8988T (cell line): ENCODE results near the gene KRTAP19-6.
"Not testable (repeated sequence)": the region's sequence is repeated elsewhere in the genome, so short reads cannot be mapped to it uniquely, and the experiment has no call there.

Experiments used
- DNase-seq: peaks from one replicate; pipeline ENCODE4 v3.0.0; 2011

KRTAP19-6 gene, protein sequence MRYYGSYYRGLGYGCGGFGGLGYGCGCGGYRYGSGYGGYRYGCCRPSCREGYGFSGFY

DNA sequence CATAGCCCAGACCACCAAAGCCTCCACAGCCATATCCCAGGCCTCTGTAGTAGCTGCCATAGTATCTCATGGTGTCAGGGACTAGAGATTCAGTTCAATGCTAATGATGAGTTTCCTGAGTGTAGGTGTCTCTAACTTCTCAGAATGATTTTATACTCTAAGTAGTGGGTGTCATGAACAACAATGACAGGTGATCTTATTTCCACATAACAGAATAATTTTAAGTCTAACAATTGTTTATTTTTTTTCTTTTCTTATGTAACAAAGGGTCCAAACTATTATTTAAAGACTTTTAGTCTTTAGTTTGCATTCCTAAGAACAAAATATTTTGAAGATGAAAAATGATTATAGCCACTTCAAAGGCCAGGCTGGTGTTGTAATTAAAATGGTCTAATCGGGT is at the start of gene KRTAP19-6:
Gene KRTAP19-6, minus strand, starts transcription at position 101 of the 400 bp plus-strand sequence. Its CDS starts 31 bp downstream, at position 70.
- DNase-seq = no peak

DNA sequence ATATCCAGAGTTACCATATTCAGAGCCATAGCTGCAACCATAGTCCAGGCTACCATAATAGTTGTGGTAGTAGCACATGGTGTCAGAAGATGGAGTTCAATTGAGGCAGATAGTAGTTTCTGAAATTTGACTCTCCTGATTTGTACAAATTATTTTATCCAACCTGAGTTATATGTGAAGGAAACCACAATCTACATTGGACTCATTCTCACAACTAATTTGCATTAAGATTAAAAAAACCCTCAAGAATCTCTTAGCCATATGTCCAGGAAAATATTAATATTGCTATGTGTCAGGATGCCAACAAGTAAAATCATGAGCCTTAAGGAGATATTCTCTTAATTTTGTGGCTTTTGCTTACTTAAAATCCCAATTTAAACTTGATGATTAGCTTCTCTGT is 48.6 kb upstream of the KRTAP19-6 start, which contains the start of gene KRTAP22-2:
Gene KRTAP22-2, minus strand, starts transcription at position 101 of the 400 bp plus-strand sequence.
- DNase-seq = no peak

DNA sequence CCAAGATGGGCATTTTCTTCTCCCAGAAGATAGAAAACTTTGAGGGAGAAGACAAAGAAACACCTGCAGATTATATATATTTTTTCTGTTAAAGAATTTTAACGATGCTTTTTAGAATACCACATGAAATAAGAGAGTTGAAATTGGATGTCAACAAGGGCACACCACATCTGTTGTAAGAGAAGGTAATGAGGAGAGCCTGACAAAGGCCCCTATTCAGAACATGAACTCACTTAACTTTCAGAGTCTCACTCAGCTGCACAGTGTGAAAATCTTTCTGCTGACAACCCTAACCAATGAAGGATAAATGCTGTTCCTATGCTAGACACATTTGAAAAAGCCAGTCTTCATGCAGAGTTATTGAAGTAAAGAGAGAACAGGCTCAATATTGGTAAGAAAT is 41.2 kb upstream of the KRTAP19-6 start:
- no peak for DNase-seq

DNA sequence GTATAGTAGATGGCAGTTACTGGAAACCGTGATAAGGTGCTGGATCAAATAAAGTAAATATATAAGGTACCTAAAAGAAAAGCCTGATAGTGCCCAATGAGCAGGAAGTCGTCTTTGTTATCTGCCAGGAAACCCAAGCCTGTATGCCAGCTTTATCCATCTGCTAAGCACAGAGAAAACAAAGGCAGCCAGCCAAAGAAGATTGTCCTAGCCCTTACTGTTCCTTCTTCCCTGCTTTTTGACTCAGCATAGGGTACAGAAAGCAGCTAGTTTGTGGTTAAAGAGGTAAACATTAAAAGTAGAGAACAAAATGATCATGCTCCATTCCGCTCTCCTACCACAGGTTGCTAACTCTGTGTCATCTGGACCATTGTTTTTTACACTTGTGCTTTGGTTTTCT is 38.5 kb upstream of the KRTAP19-6 start:
- no peak for DNase-seq

DNA sequence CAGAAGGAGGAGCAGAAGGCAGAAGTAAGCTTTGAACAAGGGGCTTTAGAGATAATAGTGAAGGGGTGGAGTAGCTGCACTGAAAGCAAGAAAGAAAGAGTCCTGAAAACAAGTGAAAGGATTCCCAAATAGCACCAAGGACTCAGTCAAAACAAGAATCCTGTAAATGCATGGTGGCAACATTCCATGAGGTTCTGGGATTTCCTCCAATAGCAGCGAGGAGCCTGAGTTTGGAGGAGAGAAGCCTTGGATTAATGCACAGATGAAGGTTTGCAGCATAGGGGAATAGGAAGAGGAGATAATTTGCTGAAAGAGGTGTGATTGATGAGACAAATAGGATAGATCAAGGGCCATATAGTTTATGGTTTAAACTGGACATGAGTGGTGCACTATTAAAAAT is 37.7 kb upstream of the KRTAP19-6 start:
- DNase-seq = no peak

DNA sequence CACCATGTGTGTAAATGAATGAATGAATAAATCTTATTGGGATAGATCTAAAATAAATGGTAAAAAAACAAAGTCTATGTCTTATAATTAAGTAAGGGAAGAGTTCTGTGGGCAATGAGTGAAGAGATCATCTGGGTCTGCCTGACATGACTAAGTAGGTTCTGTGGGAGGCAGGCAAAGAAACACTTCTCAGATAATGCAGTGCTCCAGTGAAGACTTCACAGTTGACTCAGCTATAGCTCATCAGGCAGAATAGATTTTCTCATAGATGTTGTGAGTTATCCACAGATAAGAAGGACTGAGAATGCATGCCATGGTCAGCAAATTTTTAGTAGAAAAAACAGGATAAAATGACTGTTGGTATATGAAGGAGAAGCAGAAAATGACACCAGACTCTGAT is 36.1 kb upstream of the KRTAP19-6 start:
- DNase-seq = no peak

DNA sequence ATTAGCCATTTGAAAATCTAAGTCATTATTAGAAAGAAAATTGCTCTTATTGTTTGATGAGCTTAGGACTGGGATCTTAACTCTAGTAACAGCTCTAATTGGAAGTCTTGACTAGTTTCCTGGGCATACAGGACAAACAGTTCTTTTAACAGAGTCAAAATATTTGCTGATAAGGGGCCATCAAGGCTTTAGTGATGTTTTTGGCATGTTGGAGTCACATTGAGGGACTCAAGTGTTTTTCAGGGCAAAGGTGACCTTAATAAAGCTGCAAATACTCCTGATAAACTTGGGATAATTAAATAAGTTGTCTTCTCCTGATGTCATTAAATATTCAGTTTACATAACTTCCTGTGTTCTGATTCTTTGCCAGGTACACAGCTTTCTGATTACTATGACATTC is 26.0 kb upstream of the KRTAP19-6 start:
- no peak for DNase-seq

DNA sequence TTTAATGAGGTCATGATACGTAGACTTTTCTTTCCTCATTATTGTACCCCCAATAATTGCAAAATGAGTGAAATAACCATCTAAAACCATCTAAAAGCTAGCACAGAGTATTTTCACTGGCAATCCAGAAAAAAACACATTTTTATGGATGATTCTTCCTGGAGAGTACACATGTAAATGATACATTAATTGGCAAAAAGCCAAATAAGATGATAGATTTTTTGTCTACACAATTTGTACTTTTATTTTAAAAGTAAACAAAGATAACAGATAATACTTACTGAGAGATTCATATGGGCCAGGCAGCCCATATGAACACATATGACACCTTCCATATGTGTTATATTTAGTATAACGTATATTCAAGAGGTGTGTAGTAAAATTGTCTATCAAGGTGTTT is 22.0 kb upstream of the KRTAP19-6 start:
- DNase-seq = no peak

DNA sequence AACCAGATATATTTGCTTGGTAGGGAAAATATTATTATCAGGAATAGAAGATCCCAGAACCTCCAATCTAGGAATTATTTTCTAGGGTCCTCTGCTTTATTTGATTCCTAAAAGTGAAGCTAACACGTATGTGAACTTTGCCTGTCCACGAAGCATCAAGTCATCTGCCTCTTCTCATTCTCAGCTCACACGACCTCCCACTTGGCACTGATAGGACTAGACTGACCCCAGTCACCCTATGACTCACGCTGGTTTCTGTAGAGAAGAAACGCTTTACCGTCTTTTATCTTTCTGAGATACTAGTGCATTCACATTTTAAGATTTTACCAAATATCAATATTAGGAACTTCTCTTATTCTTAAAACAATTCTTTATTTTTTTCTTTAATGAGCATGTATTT is 21.4 kb upstream of the KRTAP19-6 start:
- no peak for DNase-seq

DNA sequence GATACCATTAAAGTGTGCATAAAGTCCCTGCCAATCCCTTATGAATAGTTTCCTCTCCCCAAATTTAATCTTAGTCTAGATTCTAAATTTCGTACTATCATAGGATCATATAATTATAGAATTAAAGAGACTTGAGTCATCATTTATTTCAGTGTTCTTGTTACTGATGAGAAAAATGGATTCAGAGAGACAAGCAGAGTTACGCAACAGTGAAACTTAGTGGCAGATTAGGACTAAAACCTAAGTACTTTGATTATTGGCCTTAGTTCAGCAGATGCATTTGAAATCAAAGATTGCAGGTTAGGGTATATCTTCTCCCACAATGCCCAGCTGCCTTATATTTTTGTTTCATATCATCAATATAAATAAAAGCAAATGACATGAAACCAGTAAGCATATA is 20.3 kb upstream of the KRTAP19-6 start:
- DNase-seq = no peak

DNA sequence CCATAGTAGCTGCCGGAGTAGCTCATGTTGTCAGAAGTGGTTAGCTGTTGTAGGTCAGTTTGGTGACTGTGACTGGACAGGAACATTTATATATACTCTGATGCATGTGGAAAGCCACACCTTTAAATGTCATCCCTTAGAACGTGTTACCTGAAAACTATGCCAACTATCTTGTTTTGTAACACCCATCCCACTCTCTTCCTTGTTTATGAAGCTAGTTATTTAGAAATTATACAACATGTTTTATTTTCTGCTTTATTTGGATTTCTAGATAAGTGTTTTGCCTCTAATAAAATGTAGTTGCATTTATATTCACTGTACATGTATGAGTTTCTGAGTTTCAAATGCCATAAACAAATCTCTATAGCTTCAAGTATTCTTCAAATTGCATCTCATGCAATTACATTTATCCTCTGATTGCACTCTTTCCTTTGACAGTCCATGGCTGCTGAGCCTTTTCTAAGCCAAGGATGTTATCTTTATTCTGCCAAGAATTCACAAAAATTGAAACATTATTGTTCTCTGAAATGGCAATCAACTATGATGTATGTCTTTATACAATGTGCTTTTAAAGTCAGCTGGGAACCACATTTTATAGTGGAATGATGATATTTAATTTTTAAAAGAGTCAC is 19.7 kb upstream of the KRTAP19-6 start, which contains the start of gene KRTAP19-7:
Gene KRTAP19-7, minus strand, starts transcription at position 51 of the 632 bp plus-strand sequence. Its CDS starts 25 bp downstream, at position 26.
- DNase-seq = no peak

DNA sequence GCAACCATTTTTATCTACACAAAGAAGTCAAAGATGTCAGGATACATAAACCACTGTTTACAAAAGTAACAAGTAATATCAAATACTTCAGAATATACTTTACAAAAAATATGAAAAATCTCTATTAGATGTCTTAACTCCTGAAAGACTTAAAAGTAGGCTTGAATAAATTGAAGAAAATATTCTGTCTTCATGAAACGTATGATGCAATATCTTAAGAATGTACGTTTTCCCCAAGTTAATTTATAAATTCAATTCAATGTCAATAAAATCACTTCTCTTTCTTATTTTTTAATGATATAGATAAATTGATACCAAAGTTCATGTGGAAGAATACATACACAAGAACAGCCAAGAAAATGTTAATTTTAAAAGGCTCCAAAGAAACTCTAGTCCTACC is 13.4 kb upstream of the KRTAP19-6 start:
- no peak for DNase-seq

DNA sequence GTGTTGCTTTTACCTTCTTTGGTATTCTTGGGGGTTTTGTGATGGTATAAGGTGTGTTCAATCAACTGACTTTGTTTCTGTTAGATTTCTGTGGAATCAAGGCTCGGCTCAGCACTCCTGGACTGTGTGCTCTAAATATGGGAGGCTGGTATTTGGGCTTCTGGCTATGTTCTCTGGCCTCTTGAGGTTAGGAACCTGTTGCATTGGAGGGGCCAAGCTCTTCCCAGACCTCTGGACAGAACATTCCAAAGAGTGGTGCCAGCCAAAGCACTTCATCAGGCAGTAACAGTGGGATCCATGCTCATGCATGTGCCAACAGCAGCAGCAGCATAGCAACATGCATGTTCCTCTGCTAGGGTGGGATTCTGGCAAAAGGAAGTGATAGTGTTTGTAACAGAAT is 11.1 kb upstream of the KRTAP19-6 start:
- DNase-seq = no peak

DNA sequence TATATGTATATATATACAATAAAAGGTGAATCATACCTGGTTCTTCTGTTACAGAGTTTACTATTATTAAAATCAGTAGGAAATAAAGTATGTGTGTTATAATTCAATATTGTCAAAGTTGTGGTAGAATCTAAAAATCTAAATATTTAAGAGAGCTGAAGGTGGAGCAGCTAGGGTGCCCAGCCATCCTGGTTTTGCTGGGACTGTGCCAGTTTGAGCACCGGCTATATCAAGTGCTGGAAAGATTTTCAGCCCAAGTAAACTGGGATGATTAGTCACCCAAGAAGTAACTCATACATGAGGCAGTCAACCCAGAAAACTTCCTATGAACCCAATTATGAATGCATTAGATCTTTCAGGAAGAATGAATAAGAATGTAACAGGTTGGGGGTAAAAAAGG is 22.8 kb downstream of the KRTAP19-6 start:
- no peak for DNase-seq

DNA sequence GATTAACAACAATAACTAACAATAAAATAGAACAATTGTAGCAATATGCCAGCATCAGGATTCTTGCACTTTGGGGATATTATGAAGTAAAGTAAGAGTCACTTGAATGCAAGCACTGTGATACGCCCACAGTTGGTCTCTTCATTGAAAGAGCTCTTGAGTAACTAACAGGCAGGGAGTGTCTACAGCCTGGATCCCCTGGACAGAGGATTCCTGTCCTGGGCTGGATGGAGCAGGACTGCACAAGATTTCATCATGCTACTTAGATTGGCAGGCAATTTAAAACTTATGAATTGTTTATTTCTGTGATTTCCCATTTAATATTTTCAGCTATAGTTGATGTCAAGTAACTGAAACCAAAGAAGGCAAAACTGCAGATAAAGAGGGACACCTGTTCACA is 26.0 kb downstream of the KRTAP19-6 start:
- no peak for DNase-seq

DNA sequence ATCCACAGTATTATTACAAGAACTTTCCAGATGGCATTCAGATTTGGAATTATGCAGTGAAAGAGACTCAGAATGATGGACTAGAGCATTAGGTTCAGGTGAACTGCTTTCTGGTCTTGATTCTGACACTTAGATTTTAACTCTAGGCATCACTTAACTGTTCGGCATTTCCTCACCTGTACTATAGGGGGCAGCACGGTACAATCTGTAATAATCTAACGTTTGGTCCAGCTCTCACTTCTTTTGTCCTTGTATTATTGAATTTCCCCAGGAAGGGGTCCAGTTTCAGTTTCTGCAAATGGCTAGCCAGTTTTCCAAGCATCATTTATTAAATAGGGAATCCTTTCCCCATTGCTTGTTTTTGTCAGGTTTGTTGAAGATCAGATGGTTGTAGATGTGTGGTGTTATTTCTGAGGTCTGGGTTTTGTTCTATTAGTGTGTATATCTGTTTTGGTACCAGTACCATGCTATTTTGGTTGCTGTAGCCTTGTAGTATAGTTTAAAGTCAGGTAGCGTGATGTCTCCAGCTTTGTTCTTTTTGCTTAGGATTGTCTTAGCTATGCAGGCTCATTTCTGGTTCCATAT is 36.0 kb downstream of the KRTAP19-6 start:
- not testable (repeated sequence) for DNase-seq

DNA sequence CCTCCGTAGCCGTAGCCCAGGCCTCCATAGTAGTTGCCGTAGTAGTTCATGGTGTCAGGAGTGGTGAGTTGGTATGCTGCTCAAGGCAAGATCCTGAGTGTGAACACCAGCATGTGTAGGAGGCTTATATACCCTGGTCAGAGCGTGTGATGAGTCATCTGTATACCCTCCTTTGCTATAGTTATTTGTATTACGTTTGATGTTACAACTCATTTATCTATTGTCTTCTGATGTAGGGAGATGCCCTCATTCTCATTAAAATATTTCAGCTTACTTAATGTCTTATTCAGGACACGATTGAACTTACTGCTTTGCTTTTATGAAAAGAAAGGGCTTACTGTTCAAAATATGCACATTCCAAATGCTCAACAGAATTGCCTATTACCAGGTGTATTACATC is 39.6 kb downstream of the KRTAP19-6 start, which contains the start of gene KRTAP19-5:
Gene KRTAP19-5, minus strand, starts transcription at position 101 of the 400 bp plus-strand sequence. Its CDS starts 51 bp downstream, at position 50.
- no peak for DNase-seq

DNA sequence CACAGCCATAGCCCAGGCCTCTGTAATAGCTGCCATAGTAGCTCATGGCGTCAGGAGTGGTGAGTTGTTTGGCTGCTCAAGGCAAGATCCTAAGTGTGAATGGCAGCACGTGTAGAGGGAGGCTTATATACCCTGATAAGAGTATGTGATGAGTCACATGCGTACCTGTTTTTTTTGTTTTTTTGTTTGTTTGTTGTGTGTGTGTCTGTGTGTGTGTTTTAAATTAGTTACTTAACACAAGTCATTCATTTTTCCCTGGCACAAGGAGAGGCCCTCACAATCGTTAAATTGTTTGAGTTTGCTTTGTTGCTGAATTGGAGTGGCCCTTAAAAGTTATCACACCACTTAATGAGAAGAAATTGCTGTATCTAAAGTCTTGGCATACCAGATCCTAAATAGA is 44.6 kb downstream of the KRTAP19-6 start, which contains the start of gene KRTAP19-4:
Gene KRTAP19-4, minus strand, starts transcription at position 101 of the 400 bp plus-strand sequence. Its CDS starts 55 bp downstream, at position 46.
- no peak for DNase-seq

DNA sequence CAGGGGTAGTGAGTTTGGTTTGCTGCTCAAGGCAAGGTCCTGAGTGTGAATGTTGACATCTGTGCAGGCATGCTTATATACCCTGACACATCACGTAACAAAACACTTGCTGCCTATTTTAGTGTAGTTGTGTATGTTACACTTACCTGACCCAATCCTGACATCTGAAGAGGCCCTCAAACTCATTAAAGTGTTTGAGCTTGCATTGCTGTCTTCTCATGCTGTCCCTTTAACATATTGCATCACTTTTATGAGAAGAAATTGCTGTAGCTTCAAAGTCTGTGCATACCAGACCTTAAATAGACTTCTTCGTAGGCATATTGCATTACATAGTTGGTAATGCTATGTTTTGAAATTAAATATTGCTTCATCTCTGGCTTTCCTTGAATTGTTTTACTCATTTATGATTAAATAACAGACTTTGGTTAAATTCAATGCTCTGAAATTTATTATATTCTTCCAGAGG is 49.7 kb downstream of the KRTAP19-6 start, which contains the start of gene KRTAP19-3:
Gene KRTAP19-3, minus strand, starts transcription at position 51 of the 466 bp plus-strand sequence. CDS start 56 bp downstream, outside the sequence.
- DNase-seq = no peak
